HepG2 (cell line): ENCODE results near the gene SERTAD1. TPM values are rescaled to one million over a fixed set of nuclear protein-coding genes. Genes with fewer than 3 reads are reported as not detected.

Experiments used
- ARID4A ChIP-seq: sonication (generic); formaldehyde crosslinking; IDR thresholded peaks from 2 replicates; pipeline ENCODE4 v1.5.0; 2020; ENCODE audit warnings: mild to moderate bottlenecking, missing genetic modification reagents, borderline replicate concordance
- BCL6 ChIP-seq: IDR thresholded peaks from 2 replicates; pipeline ENCODE4 v1.6.1; 2016; ENCODE audit warnings: missing genetic modification reagents, missing compliant biosample characterization
- CBX5 ChIP-seq: sonication (generic); formaldehyde crosslinking; IDR thresholded peaks from 2 replicates; pipeline ENCODE4 v1.4.0; 2020; ENCODE audit warnings: missing genetic modification reagents, borderline replicate concordance
- FOXK2 ChIP-seq: fragments of 450-650 bp; IDR thresholded peaks from 2 replicates; pipeline ENCODE4 v1.6.1; 2016
- HHEX ChIP-seq: IDR thresholded peaks from 2 replicates; pipeline ENCODE4 v1.6.1; 2016; ENCODE audit warnings: control low read depth
- MIXL1 ChIP-seq: IDR thresholded peaks from 2 replicates; pipeline ENCODE4 v1.6.1; 2016
- NCOA2 ChIP-seq: sonication (generic); formaldehyde crosslinking; IDR thresholded peaks from 2 replicates; pipeline ENCODE4 v1.8.0; 2022; ENCODE audit warnings: inconsistent platforms
- PLSCR1 ChIP-seq: sonication (generic); formaldehyde crosslinking; IDR thresholded peaks from 2 replicates; pipeline ENCODE4 v1.5.0; 2020; ENCODE audit warnings: missing genetic modification reagents, mild to moderate bottlenecking, borderline replicate concordance
- RBFOX2 ChIP-seq: fragments of 200-400 bp; formaldehyde crosslinking; IDR thresholded peaks from 2 replicates; pipeline ENCODE4 v1.6.1; 2017; ENCODE audit warnings: low read depth, mild to moderate bottlenecking, low read length
- RERE ChIP-seq: IDR thresholded peaks from 2 replicates; pipeline ENCODE4 v1.6.1; 2016; ENCODE audit warnings: low read depth, missing genetic modification reagents, missing compliant biosample characterization
- SNRNP70 ChIP-seq: fragments of 200-400 bp; formaldehyde crosslinking; IDR thresholded peaks from 2 replicates; pipeline ENCODE4 v1.6.1; 2017; ENCODE audit warnings: mild to moderate bottlenecking, low read depth, low read length, moderate library complexity
- TSC22D2 ChIP-seq: sonication (generic); formaldehyde crosslinking; IDR thresholded peaks from 2 replicates; pipeline ENCODE4 v1.5.1; 2020; ENCODE audit warnings: missing genetic modification reagents, mild to moderate bottlenecking, borderline replicate concordance
- ZFP36L1 ChIP-seq: sonication (generic); formaldehyde crosslinking; IDR thresholded peaks from 2 replicates; pipeline ENCODE4 v1.8.0; 2022; ENCODE audit warnings: mild to moderate bottlenecking, missing genetic modification reagents, moderate library complexity
- ZNF20 ChIP-seq: sonication (generic); formaldehyde crosslinking; IDR thresholded peaks from 2 replicates; pipeline ENCODE4 v1.4.0; 2020; ENCODE audit warnings: mild to moderate bottlenecking, moderate library complexity, missing genetic modification reagents
- ZNF678 ChIP-seq: sonication (generic); formaldehyde crosslinking; IDR thresholded peaks from 2 replicates; pipeline ENCODE4 v1.4.0; 2020; ENCODE audit warnings: mild to moderate bottlenecking, missing genetic modification reagents
- ZNF761 ChIP-seq: sonication (generic); formaldehyde crosslinking; conservative IDR thresholded peaks from 2 replicates; pipeline ENCODE4 v1.4.0; 2020; ENCODE audit warnings: mild to moderate bottlenecking, missing genetic modification reagents
- ZNF770 ChIP-seq: sonication (generic); formaldehyde crosslinking; IDR thresholded peaks from 2 replicates; pipeline ENCODE4 v1.5.0; 2020; ENCODE audit warnings: mild to moderate bottlenecking, missing genetic modification reagents
- ZSCAN31 ChIP-seq: sonication (generic); formaldehyde crosslinking; IDR thresholded peaks from 2 replicates; pipeline ENCODE4 v1.5.0; 2020; ENCODE audit warnings: low read depth, mild to moderate bottlenecking, missing genetic modification reagents
- polyA plus RNA-seq, 8 experiments: library from polyadenylated mRNA; depleted of rRNA in 3 of 8; stranded (reverse) in 7 of 8; unstranded in 1 of 8; fragments of >200 nt; fragmentation: Illumina TruSeq in 4 of 8; extraction: Trizol in 4 of 8; gene quantifications; 2 replicates each; pipeline versions ENCODE4 v1.2.1 to v1.2.3, GENCODE V29; 2011 to 2016; ENCODE audit warnings: low read depth in 4 of 8, missing spikeins in 1 of 8, mixed read lengths in 1 of 8; ENCODE audit not compliant: insufficient read depth in 1 of 8
- total RNA-seq, 5 experiments: library from RNA; depleted of rRNA; stranded (reverse); fragments of >200 nt; fragmentation: Illumina TruSeq; extraction: Trizol; gene quantifications; 2 replicates each; pipeline ENCODE4 v1.2.3, GENCODE V29; 2016; ENCODE audit warnings: low read depth in 1 of 5

The SERTAD1 gene
- total and polyA plus RNA-seq, 2 of the 13 experiments (the other 11 are each of a cell fraction or from before 2014, with no cell fraction given): 4.3 to 4.5 TPM

- no peak for TF ChIP-seq ZNF20 (CRISPR knock-in tag)
- no peak for TF ChIP-seq RERE
- TF ChIP-seq ARID4A (CRISPR knock-in tag): peak; percentile 22
- TF ChIP-seq ZSCAN31 (CRISPR knock-in tag): 0 out of 2 replicates have a peak, but pooled peaks have one; percentile 49
- TF ChIP-seq PLSCR1 (CRISPR knock-in tag): no peak
- TF ChIP-seq MIXL1 (CRISPR knock-in tag): no peak
- TF ChIP-seq ZNF761: no peak
- TF ChIP-seq TSC22D2 (CRISPR knock-in tag): no peak
- TF ChIP-seq NCOA2 (CRISPR knock-in tag): no peak
- no peak for TF ChIP-seq SNRNP70
- TF ChIP-seq BCL6 (CRISPR knock-in tag): no peak
- TF ChIP-seq ZNF678 (CRISPR knock-in tag): no peak
- TF ChIP-seq ZNF770 (CRISPR knock-in tag): no peak
- TF ChIP-seq ZFP36L1 (CRISPR knock-in tag): no peak
- 0 out of 2 replicates have a peak, but pooled peaks have one; percentile 11 for TF ChIP-seq CBX5 (CRISPR knock-in tag)
- no peak for TF ChIP-seq FOXK2
- TF ChIP-seq RBFOX2: no peak
- no peak for TF ChIP-seq HHEX (CRISPR knock-in tag)
Measured at GRCh38 chr19:40466219-40466984, 40.6 kb upstream of the SERTAD1 start (continued).
